Activated CD4-positive, alpha-beta memory T cell treated with anti-CD3 and anti-CD28 coated beads, Interleukin-2, amount 10 ng/mL, durations not matched to agents 7 days and 5 days (primary cell): ENCODE measurements around the gene DIAPH1. TPM values are rescaled to one million over a fixed set of nuclear protein-coding genes. Genes with fewer than 3 reads are reported as not detected.

Experiments
- CTCF ChIA-PET: fragments of 350-600 bp; sonication (Branson Sonifier 250); formaldehyde crosslinking; loops from one replicate; lab custom pipeline; 2021; ENCODE audit warnings: antibody characterized with exemption, inconsistent platforms; lab: Charles Lee
- POLR2A ChIA-PET: fragments of 350-600 bp; sonication (Branson Sonifier 250); formaldehyde crosslinking; loops from one replicate; lab custom pipeline; 2021; ENCODE audit warnings: antibody characterized with exemption; lab: Charles Lee
- DNase-seq: peaks from one replicate; pipeline ENCODE4 v3.0.0-alpha.2; 2020
- H3K27ac Mint-ChIP-seq: one replicate; pipeline ENCODE4 v1.8.0; 2021; ENCODE audit warnings: mild to moderate bottlenecking, mixed read lengths
- H3K27me3 Mint-ChIP-seq: one replicate; pipeline ENCODE4 v1.8.0; 2021; ENCODE audit warnings: mixed read lengths
- H3K36me3 Mint-ChIP-seq: one replicate; pipeline ENCODE4 v1.8.0; 2021; ENCODE audit warnings: low read depth, mixed read lengths
- H3K4me1 Mint-ChIP-seq: one replicate; pipeline ENCODE4 v1.8.0; 2021; ENCODE audit warnings: mixed read lengths
- H3K4me3 Mint-ChIP-seq: one replicate; pipeline ENCODE4 v1.8.0; 2021; ENCODE audit warnings: mild to moderate bottlenecking, mixed read lengths
- H3K9me3 Mint-ChIP-seq: one replicate; pipeline ENCODE4 v1.8.0; 2021; ENCODE audit warnings: mixed read lengths
- total RNA-seq, 2 experiments: library from RNA; stranded (reverse); gene quantifications; one replicate each; pipeline ENCODE4 v1.2.3, GENCODE V29; 2021

DIAPH1 gene
- total RNA-seq, 2 experiments from 2014 or later = 317 to 323 TPM

DNA sequence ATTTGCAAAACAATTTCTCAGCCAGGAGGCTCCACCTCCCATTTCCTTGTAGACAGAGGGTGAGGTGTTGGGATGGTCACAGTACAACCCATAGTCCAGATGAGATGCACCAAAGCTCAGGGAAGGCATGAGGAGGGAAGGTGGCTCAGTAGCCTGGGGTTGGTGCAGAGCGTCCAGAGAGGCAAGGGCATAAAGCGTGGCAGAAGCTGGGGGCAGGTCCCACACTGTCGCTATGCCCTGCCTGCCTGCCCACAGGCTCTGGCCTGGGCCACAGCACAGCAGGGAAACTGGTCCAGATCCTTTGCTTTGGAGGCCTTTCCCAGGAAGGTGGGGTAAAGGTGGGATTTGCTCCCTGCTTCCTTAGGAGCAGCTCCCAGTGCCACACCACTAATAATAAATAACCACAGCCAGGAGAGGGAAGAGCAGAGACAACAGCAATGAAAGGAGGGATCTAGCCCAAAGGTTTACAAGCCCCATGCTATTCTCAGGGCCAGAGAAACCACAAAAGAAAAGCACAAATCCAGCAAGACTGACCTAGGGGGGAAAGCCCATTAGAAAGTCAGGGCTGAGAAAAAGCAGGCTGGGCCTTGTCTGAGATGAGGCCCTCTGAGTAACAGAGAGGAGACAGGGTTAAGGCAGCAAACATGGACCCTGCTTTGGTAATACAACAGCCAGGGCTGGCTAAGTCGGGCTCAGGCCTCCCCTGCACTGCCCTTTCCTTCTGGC is 102.7 kb downstream of the DIAPH1 start:
- ChIA-PET CTCF (interaction anchor here (0.9 to 3.7 kb wide), 10 partner anchors 7 to 166 kb away, joined by 3 to 16 read pairs (median 4); partner anchors contain the start of genes PCDHGA10, PCDHGA12, PCDHGB1 and PCDHGB7), POLR2A (no interaction called here)
- Mint-ChIP-seq H3K27me3 (no peaks in the 10 kb centered on the region), H3K9me3 (no peaks in the 10 kb centered on the region), H3K27ac (no peak overlapping the region), H3K4me3 (no peak overlapping the region), H3K4me1 (peaks cover 31% of the 10 kb centered on the region), H3K36me3 (peaks cover 69% of the 10 kb centered on the region)
- no peak for DNase-seq

DNA sequence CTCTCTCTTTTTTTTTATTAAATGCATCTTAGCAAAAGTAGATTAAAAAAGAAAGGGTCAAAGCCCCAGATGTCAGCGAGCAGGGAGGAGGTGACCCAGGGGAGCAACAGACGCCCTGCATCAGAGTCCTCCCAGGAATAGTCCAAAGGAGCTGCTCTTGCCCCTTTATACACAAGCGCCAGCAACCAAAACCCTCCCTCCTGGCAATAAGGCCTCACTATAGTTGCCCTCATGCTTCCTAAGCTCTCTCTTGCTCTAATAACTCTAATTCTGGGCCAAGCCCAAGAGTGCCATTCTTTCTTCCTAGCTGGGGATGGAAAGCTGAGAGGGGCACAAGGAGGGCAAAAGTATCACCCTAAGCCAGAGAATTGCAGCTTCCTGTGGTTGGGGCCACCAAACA is 103.7 kb downstream of the DIAPH1 start:
- H3K36me3 Mint-ChIP-seq = peaks cover 60% of the 10 kb centered on the region
- ChIA-PET POLR2A (interaction anchor here (1.0 to 1.4 kb wide), 2 partner anchors 9 to 94 kb away, joined by 4 to 5 read pairs; partner anchors contain the start of gene PCDHGA11), CTCF (interaction anchor here (0.9 to 3.7 kb wide), 11 partner anchors 8 to 165 kb away, joined by 3 to 16 read pairs (median 4); partner anchors contain the start of genes DIAPH1, PCDHGA10, PCDHGA12 and PCDHGB1)
- no peak for DNase-seq
- H3K9me3 Mint-ChIP-seq = no peaks in the 10 kb centered on the region
- no peak overlapping the region for H3K4me3 Mint-ChIP-seq
- H3K27me3 Mint-ChIP-seq = no peaks in the 10 kb centered on the region
- peaks cover 28% of the 10 kb centered on the region for H3K4me1 Mint-ChIP-seq
- peak overlapping the region; percentile 52 for H3K27ac Mint-ChIP-seq

DNA sequence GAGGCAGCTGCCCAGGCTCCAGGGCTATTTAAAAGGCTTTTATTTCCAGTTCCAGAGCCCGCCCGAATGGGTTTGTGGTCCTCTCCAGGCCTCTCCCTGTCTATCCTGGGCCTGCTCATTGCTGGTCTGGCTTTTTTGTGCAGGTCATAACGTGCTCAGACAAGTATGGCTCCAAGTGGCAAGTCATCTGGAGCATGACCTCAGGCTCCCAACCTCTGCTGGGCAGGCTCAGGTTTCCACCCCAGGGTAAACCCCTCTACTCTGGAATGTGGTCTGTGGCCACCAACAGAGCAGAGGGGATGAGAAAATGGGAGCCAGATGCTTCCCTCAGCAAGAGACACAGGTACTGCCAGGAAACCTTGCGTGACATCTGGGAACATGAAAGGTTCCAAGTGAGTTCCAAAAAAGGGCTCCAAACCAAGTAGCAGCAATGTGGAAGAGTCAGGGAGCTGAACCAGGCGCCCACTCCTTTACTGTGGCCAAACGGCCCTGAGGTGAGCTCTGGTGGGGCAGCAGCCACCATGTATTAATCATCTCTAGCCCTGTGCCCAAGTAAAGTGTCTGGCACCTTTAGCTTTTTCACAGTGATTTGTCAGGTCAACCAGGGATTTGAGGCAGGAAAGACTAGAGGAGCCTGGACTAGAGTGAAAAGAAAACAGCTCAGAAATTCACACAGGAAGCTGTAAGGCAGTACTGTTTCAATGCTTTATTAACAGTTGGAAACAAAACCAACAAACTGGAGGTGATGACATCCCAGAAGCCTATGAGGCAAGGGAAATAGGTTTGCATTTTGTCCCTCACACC is 104.3 kb downstream of the DIAPH1 start:
- H3K27ac Mint-ChIP-seq = peak overlapping the region; percentile 52

DNA sequence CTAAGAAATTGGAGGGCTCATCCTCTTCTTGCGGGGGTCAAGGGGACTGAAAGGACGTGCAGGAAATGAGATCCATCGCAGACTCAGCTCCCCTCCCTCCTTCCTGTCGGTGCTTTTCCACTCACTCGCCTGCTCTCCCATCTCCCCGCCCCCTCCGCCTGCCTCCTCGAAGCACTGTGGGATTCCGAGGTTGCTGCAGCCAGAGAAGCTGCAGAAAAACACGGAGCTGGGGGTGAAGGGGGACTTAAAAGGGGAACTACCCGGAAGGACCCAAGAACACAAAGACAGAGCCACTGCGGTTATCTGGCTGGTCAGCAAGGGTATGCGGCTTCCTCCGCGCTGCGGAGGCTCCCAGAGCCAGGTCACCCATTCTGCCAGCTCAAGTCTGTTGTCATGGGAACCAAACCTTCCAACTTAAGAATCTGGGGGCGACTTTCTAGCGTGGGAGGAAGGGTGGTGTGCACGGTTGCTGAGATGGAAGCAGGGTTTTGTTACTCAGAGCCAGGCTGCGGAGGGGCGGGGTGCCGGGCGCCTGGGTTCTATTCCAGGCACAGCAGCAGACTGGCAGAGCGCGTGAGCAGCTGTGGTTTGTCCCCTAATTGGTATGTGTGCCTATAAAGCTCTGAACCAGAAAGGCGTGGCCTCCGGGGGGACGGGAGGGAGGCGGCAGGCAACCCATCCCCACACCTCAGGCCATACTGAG is 105.0 kb downstream of the DIAPH1 start:
- Mint-ChIP-seq H3K4me3 (peak overlapping the region; percentile 24), H3K9me3 (no peaks in the 10 kb centered on the region), H3K36me3 (peaks cover 46% of the 10 kb centered on the region), H3K4me1 (peaks cover 30% of the 10 kb centered on the region), H3K27me3 (no peaks in the 10 kb centered on the region), H3K27ac (no peak overlapping the region)
- DNase-seq = peak; percentile 23
- ChIA-PET POLR2A (interaction anchor here (1.4 to 3.5 kb wide), 3 partner anchors 10 to 194 kb away, joined by 3 to 12 read pairs (median 5); partner anchors contain the start of genes PCDHGA11 and TAF7), CTCF (interaction anchor here (0.6 to 4.9 kb wide), 25 partner anchors 10 to 194 kb away, joined by 3 to 57 read pairs (median 7); partner anchors contain the start of genes PCDHGA10, PCDHGA11, PCDHGA12 and PCDHGA9)

More for the DNA sequence above, 104.3 kb downstream of the DIAPH1 start:
- no peak for DNase-seq
- Mint-ChIP-seq H3K9me3 (no peaks in the 10 kb centered on the region), H3K27me3 (no peaks in the 10 kb centered on the region), H3K4me3 (no peak overlapping the region), H3K36me3 (peaks cover 54% of the 10 kb centered on the region), H3K4me1 (peaks cover 30% of the 10 kb centered on the region)
- CTCF ChIA-PET = interaction anchor here (0.6 to 4.9 kb wide), 20 partner anchors 9 to 195 kb away, joined by 3 to 57 read pairs (median 5); partner anchors contain the start of genes DIAPH1, PCDHGA10, PCDHGA11 and PCDHGA12
- POLR2A ChIA-PET = interaction anchor here (1.0 to 3.5 kb wide), 3 partner anchors 10 to 194 kb away, joined by 4 to 12 read pairs (median 5); partner anchors contain the start of genes PCDHGA11 and TAF7

DNA sequence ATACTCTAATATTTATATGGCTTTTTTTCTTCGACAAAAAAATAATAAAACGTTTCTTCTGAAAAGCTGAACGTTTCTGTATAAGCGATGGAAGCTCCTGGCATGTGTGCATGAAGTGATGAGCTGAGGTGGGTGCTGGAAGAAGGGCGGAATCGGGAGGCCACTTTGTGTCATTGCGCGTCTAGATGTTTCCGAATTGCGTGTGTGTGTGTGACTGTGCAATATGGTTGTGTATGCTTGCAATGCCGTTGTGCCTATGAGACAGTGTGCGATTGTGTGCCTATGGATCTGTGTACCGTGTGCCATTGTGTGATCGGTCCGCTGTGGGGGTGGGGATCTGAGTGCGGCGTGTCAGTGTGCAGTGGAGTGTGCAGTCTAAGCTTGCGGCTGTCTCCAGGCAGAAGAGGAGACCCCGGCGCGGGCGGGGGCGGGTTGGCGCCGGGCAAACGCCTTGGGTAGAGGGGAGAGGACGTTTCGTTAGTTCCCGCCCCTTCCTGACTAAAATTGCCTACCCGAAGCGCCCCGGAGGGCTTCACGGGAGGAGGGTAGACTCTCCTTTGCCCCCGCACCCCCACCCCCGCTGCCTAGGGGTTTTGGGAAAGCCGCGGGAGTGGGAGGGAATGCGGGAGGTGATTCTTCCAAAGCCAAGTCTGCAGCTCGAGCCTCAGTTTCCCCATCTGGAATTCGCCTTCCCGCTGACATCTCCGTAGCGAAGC is 105.7 kb downstream of the DIAPH1 start:
- Mint-ChIP-seq H3K4me3 (peak overlapping the region; percentile 66), H3K27ac (peak overlapping the region; percentile 59), H3K36me3 (peaks cover 41% of the 10 kb centered on the region), H3K27me3 (no peaks in the 10 kb centered on the region), H3K4me1 (peaks cover 30% of the 10 kb centered on the region), H3K9me3 (no peaks in the 10 kb centered on the region)
- DNase-seq = peak; percentile 26
- ChIA-PET POLR2A (interaction anchor here (1.4 to 3.5 kb wide), 2 partner anchors 92 to 193 kb away, joined by 3 to 12 read pairs; partner anchors contain the start of genes PCDHGA11 and TAF7), CTCF (interaction anchor here (0.6 to 4.9 kb wide), 31 partner anchors 11 to 1078 kb away, joined by 3 to 57 read pairs (median 7); partner anchors contain the start of genes PCDHB15, PCDHGA1, PCDHGA10 and PCDHGA11)

DNA sequence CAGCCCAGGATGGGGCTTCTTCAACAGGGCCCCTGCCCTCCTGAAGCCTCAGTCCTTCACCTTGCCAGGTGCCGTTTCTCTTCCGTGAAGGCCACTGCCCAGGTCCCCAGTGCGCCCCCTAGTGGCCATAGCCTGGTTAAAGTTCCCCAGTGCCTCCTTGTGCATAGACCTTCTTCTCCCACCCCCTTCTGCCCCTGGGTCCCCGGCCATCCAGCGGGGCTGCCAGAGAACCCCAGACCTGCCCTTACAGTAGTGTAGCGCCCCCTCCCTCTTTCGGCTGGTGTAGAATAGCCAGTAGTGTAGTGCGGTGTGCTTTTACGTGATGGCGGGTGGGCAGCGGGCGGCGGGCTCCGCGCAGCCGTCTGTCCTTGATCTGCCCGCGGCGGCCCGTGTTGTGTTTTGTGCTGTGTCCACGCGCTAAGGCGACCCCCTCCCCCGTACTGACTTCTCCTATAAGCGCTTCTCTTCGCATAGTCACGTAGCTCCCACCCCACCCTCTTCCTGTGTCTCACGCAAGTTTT is 106.3 kb downstream of the DIAPH1 start:
- Mint-ChIP-seq H3K9me3 (no peaks in the 10 kb centered on the region), H3K36me3 (peaks cover 34% of the 10 kb centered on the region), H3K27ac (peak overlapping the region; percentile 59), H3K4me1 (peaks cover 30% of the 10 kb centered on the region), H3K27me3 (no peaks in the 10 kb centered on the region), H3K4me3 (peak overlapping the region; percentile 66)
- DNase-seq = peak; percentile 84
- ChIA-PET CTCF (interaction anchor here (0.8 to 4.9 kb wide), 33 partner anchors 9 to 1077 kb away, joined by 3 to 57 read pairs (median 7); partner anchors contain the start of genes PCDHB15, PCDHGA1, PCDHGA10 and PCDHGA11), POLR2A (interaction anchor here (1.4 to 3.5 kb wide), 3 partner anchors 9 to 192 kb away, joined by 3 to 12 read pairs (median 5); partner anchors contain the start of genes PCDHGA11 and TAF7)

DNA sequence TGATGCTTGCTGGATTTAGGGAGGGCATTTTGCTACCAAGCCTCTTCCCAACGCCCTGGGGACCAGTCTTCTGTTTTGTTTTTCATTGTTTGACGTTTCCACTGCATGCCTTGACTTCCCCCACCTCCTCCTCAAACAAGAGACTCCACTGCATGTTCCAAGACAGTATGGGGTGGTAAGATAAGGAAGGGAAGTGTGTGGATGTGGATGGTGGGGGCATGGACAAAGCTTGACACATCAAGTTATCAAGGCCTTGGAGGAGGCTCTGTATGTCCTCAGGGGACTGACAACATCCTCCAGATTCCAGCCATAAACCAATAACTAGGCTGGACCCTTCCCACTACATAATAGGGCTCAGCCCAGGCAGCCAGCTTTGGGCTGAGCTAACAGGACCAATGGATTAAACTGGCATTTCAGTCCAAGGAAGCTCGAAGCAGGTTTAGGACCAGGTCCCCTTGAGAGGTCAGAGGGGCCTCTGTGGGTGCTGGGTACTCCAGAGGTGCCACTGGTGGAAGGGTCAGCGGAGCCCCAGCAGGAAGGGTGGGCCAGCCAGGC is 107.0 kb downstream of the DIAPH1 start:
- H3K27ac Mint-ChIP-seq = no peak overlapping the region
- H3K36me3 Mint-ChIP-seq = peaks cover 28% of the 10 kb centered on the region
- POLR2A ChIA-PET = interaction anchor here (1.4 to 3.5 kb wide), 3 partner anchors 10 to 192 kb away, joined by 3 to 12 read pairs (median 5); partner anchors contain the start of genes PCDHGA11 and TAF7
- H3K4me3 Mint-ChIP-seq = no peak overlapping the region
- H3K27me3 Mint-ChIP-seq = no peaks in the 10 kb centered on the region
- no peak for DNase-seq
- CTCF ChIA-PET = interaction anchor here (0.8 to 4.9 kb wide), 21 partner anchors 9 to 187 kb away, joined by 3 to 57 read pairs (median 8); partner anchors contain the start of genes PCDHGA10, PCDHGA11, PCDHGA12 and PCDHGA2
- H3K9me3 Mint-ChIP-seq = no peaks in the 10 kb centered on the region
- H3K4me1 Mint-ChIP-seq = peaks cover 30% of the 10 kb centered on the region

DNA sequence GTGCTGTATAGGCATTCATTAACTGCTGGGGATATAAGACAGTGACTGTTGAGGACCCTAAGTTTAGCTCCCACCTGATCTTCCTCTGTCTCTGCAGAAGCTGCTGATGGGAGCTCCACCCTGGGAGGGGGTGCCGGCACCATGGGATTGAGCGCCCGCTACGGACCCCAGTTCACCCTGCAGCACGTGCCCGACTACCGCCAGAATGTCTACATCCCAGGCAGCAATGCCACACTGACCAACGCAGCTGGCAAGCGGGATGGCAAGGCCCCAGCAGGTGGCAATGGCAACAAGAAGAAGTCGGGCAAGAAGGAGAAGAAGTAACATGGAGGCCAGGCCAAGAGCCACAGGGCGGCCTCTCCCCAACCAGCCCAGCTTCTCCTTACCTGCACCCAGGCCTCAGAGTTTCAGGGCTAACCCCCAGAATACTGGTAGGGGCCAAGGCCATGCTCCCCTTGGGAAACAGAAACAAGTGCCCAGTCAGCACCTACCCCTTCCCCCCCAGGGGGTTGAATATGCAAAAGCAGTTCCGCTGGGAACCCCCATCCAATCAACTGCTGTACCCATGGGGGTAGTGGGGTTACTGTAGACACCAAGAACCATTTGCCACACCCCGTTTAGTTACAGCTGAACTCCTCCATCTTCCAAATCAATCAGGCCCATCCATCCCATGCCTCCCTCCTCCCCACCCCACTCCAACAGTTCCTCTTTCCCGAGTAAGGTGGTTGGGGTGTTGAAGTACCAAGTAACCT is 107.8 kb downstream of the DIAPH1 start:
- Mint-ChIP-seq H3K4me3 (no peak overlapping the region), H3K4me1 (peaks cover 28% of the 10 kb centered on the region), H3K36me3 (peaks cover 20% of the 10 kb centered on the region), H3K9me3 (no peaks in the 10 kb centered on the region), H3K27ac (no peak overlapping the region), H3K27me3 (no peaks in the 10 kb centered on the region)
- DNase-seq = no peak
- ChIA-PET POLR2A (interaction anchor here (0.8 to 3.5 kb wide), 3 partner anchors 11 to 191 kb away, joined by 3 to 12 read pairs (median 5); partner anchors contain the start of genes PCDHGC4 and TAF7), CTCF (interaction anchor here (0.7 to 4.9 kb wide), 10 partner anchors 8 to 186 kb away, joined by 3 to 57 read pairs (median 4); partner anchors contain the start of genes PCDHGA10, PCDHGA11, PCDHGA12 and PCDHGB5)

DNA sequence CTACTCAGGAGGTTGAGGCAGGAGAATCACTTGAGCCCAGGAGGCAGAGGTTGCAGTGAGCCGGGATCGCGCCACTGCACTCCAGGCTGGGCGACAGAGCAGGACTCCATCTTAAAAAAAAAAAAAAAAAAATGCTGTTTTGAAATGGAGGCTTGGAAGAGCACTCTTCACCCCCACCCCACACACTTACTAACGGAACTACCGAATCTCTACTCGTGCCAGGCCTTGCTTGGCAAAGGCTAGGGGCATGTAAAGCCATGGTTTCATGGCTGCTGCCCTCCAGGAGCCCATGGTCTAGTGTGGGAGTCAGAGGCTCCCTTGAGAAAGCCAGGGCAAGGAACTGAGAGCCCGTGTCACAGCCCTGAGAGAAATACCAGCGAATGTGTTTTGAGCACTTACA is 108.6 kb downstream of the DIAPH1 start:
- no peak for DNase-seq
- peaks cover 25% of the 10 kb centered on the region for H3K4me1 Mint-ChIP-seq
- POLR2A ChIA-PET = interaction anchor here (0.8 to 1.4 kb wide), 2 partner anchors 26 to 89 kb away, joined by 3 to 4 read pairs; partner anchors contain the start of gene PCDHGC4
- H3K9me3 Mint-ChIP-seq = no peaks in the 10 kb centered on the region
- no peak overlapping the region for H3K4me3 Mint-ChIP-seq
- CTCF ChIA-PET = interaction anchor here (0.6 to 4.9 kb wide), 4 partner anchors 14 to 89 kb away, joined by 3 to 57 read pairs (median 4); partner anchors contain the start of gene PCDHGA11
- H3K36me3 Mint-ChIP-seq = peaks cover 15% of the 10 kb centered on the region
- no peak overlapping the region for H3K27ac Mint-ChIP-seq
- H3K27me3 Mint-ChIP-seq = no peaks in the 10 kb centered on the region
